ENCODE measurements around the gene POTEF.
"Not testable (repeated sequence)": the region's sequence is repeated elsewhere in the genome, so short reads cannot be mapped to it uniquely, and the experiment has no call there.

POTEF gene

DNA sequence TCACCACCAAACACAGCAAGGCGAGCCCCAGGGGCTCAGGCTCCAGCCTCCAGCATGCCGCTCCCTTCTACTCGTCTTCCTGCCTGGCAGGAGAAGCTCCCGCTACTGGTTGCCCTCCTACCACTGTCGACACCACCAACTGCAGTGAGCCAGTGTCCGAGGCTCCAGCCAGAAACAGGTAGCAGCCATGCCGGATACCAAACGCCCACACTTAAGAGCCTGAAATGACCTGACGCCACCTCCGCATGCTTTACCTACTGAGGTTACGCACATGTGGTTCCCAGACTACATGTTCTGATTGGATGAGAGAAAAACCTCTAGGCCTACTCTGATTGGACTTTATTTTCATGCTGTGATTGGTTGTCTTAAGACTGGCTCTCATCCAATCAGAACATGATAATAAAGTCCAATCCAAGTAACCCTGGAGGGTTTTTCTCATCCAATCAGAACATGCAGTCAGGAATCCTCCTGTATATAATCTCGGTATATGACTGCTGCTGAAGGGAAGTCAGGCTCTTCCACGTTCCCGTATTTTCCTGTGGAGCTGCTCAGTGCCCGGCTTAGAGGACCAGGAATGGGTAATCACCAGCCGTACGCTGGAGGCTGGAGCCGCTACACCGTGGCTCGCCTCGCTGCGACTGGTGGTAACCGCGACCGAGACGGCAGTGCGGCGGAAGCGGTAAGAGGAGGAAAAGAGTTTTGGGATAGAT is at the start of gene POTEF:
Gene POTEF, minus strand, starts transcription at position 103 of the 710 bp plus-strand sequence. CDS start 8,707 bp downstream, outside the sequence.
- not testable (repeated sequence) for DNase-seq (ENCODE audit: low read depth); H3K4me3 ChIP-seq (ENCODE audit: control insufficient read depth, low read depth, low read length)

DNA sequence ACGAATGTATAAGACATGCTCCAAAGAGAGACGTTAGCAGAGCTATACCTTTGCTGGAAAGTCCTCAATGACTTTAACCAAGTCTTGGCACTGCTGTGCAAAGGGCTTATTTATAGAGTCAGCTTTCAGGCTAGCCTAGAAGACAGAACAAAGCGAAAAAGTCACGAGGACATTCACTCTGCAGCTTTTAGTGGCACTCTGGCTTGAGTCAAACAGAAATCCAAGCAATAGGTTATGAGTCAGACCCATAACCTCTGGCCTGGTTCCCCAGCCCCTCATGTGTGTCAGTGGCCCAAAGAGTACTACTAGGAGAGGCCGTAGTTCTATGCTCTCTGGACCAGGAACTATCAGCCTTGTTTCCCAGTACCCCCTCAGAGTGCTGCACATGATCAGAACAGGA is 45.8 kb upstream of the POTEF start:
- DNase-seq (ENCODE audit: low read depth); H3K4me3 ChIP-seq (ENCODE audit: control insufficient read depth, low read depth, low read length): not testable (repeated sequence)

- TF ChIP-seq, protein P1, sequence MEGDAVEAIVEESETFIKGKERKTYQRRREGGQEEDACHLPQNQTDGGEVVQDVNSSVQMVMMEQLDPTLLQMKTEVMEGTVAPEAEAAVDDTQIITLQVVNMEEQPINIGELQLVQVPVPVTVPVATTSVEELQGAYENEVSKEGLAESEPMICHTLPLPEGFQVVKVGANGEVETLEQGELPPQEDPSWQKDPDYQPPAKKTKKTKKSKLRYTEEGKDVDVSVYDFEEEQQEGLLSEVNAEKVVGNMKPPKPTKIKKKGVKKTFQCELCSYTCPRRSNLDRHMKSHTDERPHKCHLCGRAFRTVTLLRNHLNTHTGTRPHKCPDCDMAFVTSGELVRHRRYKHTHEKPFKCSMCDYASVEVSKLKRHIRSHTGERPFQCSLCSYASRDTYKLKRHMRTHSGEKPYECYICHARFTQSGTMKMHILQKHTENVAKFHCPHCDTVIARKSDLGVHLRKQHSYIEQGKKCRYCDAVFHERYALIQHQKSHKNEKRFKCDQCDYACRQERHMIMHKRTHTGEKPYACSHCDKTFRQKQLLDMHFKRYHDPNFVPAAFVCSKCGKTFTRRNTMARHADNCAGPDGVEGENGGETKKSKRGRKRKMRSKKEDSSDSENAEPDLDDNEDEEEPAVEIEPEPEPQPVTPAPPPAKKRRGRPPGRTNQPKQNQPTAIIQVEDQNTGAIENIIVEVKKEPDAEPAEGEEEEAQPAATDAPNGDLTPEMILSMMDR (conservative IDR thresholded peaks at IDR 0.05; ENCODE audit: control insufficient read depth, insufficient read depth, low read depth, low read length), result no peak
- no peak for DNase-seq (ENCODE audit: low read depth)
- no peak overlapping the region for H3K4me3 ChIP-seq (ENCODE audit: control insufficient read depth, low read depth, low read length)
Observed at GRCh38 chr2:130169896-130170295, 40.9 kb upstream of the POTEF start.

DNA sequence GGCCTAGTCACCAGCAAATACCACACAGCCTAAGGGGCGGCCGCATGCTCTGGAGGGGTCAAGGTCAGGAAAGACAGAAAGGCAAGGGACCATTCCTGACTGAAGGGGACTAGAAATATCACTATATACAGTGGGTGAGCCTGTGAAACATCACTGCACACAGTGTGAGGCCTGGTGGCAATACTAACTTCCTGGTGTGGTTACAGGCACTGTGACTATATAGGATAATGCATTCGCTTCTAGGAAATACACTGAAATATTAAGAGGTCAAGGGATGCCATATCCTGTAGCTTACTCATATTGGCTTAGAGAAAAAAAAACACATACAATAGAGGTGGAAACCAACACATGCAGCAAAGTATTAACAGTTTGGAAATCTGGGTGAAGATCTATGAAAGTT is 40.1 kb upstream of the POTEF start:
- not testable (repeated sequence) for DNase-seq (ENCODE audit: low read depth); H3K4me3 ChIP-seq (ENCODE audit: control insufficient read depth, low read depth, low read length)

DNA sequence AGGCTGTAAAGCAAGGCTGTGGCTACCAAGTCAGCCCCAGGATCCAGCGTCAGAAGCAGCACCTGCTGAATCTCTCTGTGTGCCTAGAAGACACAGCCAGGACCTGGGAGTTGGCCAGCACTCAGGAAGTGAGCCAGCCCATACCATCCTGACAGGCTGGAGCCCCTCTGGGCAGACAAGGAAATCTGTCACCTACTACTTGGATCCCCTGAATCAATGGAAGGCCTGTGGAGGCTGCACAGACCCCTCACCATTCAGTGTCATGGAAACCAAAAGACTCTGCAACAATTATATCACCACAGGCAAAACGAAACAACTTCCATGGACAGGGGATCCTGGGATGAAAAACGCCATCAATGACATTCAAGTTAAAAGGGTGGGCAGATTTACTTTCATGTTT is 37.6 kb upstream of the POTEF start:
- DNase-seq (ENCODE audit: low read depth), result not testable (repeated sequence)

DNA sequence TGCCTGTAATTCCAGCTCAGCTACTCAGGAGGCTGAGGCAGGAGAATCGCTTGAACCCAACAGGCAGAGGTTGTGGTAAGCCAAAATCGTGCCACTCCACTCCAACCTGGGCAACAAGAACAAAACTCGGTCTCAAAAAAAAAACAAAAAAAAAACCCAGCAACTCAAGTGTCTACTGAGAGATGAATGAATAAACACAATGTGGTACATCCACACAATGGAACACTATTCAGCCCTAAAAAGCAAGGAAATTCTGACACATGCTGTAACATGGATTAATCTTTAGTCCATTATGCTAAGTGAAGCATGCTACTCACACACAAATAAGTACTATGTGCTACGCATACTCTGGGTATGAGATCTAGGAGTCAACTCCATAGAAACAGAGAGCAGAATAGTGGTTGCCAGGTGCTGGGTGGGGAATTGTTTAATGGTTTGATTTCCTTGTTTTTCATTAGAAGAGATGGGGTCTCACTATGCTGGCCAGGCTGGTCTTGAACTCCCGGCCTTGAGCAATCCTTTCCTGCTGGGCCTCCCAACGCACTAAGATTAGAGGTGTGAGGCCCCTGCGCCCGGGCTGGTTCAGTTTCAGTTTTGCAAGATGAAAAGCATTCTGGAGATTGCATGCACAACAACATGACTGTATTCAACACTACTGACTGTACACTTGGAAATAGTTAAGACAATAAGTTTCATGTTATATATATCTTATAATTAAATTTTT is 36.4 kb upstream of the POTEF start:
- no peak overlapping the region for H3K4me3 ChIP-seq (ENCODE audit: control insufficient read depth, low read depth, low read length)
- no peak for DNase-seq (ENCODE audit: low read depth)
- TF ChIP-seq, protein P1 (conservative IDR thresholded peaks at IDR 0.05; ENCODE audit: control insufficient read depth, insufficient read depth, low read depth, low read length), result no peak

More for the DNA sequence above, 37.6 kb upstream of the POTEF start:
- H3K4me3 ChIP-seq (ENCODE audit: control insufficient read depth, low read depth, low read length), result not testable (repeated sequence)

- no peak overlapping the region for H3K4me3 ChIP-seq (ENCODE audit: control insufficient read depth, low read depth, low read length)
- TF ChIP-seq, protein P1 (conservative IDR thresholded peaks at IDR 0.05; ENCODE audit: control insufficient read depth, insufficient read depth, low read depth, low read length), result no peak
- no peak for DNase-seq (ENCODE audit: low read depth)
Observed at GRCh38 chr2:130162968-130163367, 33.9 kb upstream of the POTEF start.

GRCh38 chr2:130162486-130162885 is 33.5 kb upstream of the POTEF start:
- not testable (repeated sequence) for H3K4me3 ChIP-seq (ENCODE audit: control insufficient read depth, low read depth, low read length); DNase-seq (ENCODE audit: low read depth)

DNA sequence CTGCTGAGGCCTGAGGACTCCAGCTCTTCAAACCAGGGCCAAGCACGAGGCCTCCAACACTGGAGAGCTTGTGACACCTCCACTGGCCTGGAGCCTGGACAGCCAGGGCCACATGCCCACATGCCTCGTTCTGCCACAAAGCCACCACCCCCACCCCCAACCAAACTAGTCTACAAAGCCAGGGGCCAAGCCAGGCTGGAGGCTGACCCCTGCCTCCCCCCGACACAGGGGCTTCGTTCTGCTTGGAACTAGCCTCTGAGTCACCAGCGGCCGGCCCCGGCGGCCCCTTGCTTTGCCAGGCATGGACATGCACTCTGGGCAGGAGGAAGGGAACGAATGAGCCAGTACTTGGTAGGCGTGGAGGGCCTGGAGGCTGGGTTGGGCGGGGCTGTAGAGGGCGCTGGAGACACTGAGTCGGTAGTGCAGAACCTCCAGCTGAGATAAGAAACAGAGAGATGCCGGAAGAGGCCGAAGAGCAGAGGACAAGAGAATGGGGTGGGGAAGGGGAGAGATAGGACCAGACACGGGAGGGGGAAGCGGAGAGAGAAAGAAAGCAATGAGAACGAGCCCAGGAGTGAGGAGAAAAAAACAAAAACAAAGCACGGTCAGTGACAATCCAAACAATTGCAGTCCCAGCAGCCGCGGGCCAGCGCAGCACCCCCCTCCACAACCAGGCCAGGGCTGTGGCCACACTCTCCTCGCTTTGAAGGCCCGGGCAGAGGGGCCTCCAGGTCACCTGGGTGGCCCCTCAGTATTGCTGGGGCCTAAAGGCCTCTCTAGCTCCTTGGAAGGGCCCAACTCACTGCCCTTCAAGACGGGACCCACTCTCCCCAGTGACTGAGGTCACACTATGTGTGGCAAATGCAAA is 32.0 kb upstream of the POTEF start:
- not testable (repeated sequence) for H3K4me3 ChIP-seq (ENCODE audit: control insufficient read depth, low read depth, low read length); DNase-seq (ENCODE audit: low read depth)
